ENCODE measurements around the gene TP53TG5.

The TP53TG5 gene

DNA sequence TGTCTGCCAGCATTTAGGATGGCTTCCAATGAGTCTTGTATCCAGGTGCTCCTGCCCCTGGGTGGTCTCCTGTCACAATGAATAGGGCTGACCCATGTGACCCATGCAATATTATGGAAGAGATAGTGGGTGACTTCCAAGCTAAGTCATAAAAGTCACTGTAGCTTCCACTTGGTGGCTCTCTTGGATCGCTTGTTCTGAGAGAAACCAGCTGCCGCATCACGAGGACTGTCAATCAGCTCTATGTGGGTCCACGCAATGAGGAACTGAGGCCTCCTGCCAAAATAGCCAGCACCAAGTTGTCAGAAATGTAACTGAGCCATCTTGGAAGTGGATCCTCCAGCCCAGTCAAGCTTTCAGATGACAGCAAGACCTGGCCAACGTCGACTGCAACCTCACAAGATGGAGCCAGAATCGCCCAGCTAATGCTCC is 55.2 kb downstream of the TP53TG5 start:
- peak; percentile 76 to 88 for DNase-seq

Measured in inflammatory macrophage treated with lipopolysaccharide for 1 hour (primary cell).